Breast epithelium (tissue), 4 donors: ENCODE results near the gene RHOB. TPM values are rescaled to one million over a fixed set of nuclear protein-coding genes. Genes with fewer than 3 reads are reported as not detected.
A peak's percentile ranks its signal among the peaks of the same experiment; 100 is the strongest.

ENCODE experiments used
- DNase-seq, 2 donors: peaks; one replicate each; pipeline ENCODE4 v3.0.0-alpha.2; 2019; ENCODE audit warnings: low spot score in 2 of 2
- H3K27ac ChIP-seq, 2 donors: fragments of 200-600 bp; sonication (generic) in 1 of 2; one replicate each; pipeline ENCODE4 v1.5.1; 2016 to 2019; ENCODE audit warnings: mild to moderate bottlenecking in 1 of 2
- H3K27me3 ChIP-seq, 2 donors: fragments of 200-600 bp; sonication (generic) in 1 of 2; one replicate each; pipeline versions ENCODE4 v1.5.1 to v1.6.0; 2017 to 2019; ENCODE audit warnings: control low read depth in 1 of 2, mild to moderate bottlenecking in 1 of 2
- H3K36me3 ChIP-seq: fragments of 200-600 bp; one replicate; pipeline ENCODE4 v1.5.1; 2019
- H3K4me1 ChIP-seq, 2 donors: fragments of 200-600 bp; sonication (generic); one replicate each; pipeline ENCODE4 v1.5.1; 2016 to 2019; ENCODE audit warnings: control low read depth in 1 of 2
- H3K4me3 ChIP-seq, 3 donors: fragments of 200-600 bp; sonication (generic); 1 replicate in 2 of 3; 2 replicates in 1 of 3; pipeline ENCODE4 v1.5.1; 2016 to 2019; ENCODE audit warnings: mild to moderate bottlenecking in 3 of 3, moderate library complexity in 2 of 3
- H3K9me3 ChIP-seq, 2 donors: fragments of 200-600 bp; sonication (generic) in 1 of 2; one replicate each; pipeline ENCODE4 v1.5.1; 2016 to 2019; ENCODE audit warnings: control low read depth in 1 of 2
- CTCF ChIP-seq, 3 donors: fragments of 450-650 bp; IDR thresholded peaks; one replicate each; pipeline ENCODE4 v1.5.1; 2016 to 2017; ENCODE audit warnings: antibody characterized with exemption in 3 of 3, mild to moderate bottlenecking in 3 of 3, moderate library complexity in 3 of 3
- POLR2A ChIP-seq: fragments of 450-650 bp; IDR thresholded peaks from one replicate; pipeline ENCODE4 v1.6.1; 2016; ENCODE audit warnings: antibody characterized with exemption, mild to moderate bottlenecking, moderate library complexity
- POLR2AphosphoS5 ChIP-seq, 3 donors: sonication (generic); formaldehyde crosslinking; IDR thresholded peaks; one replicate each; pipeline ENCODE4 v1.6.1; 2017; ENCODE audit warnings: antibody characterized with exemption in 3 of 3
- intact Hi-C: fragments of 100-400 bp; cut with DNase I; formaldehyde crosslinking; loops from one replicate; pipeline ENCODE4 v1.15.1; 2023; ENCODE audit warnings: low total_unique reads
- total RNA-seq, 3 donors: library from RNA; depleted of rRNA; stranded (reverse); fragments of >200 nt; gene quantifications; one replicate each; pipeline ENCODE4 v1.1.0, GENCODE V29; 2016

RHOB gene
- total RNA-seq, 3 donors from 2014 or later = 643 to 1,178 (median 772) TPM

GRCh38 chr2:20425371-20425881, 21.4 kb upstream of the RHOB start:
- H3K4me3 ChIP-seq = no peak overlapping the region
- intact Hi-C loops = no loop called here
- TF ChIP-seq POLR2AphosphoS5 (IDR thresholded peaks at IDR 0.05) (no peak), POLR2A (no peak), CTCF (IDR thresholded peaks at IDR 0.05) (no peak)
- peaks cover 13 to 19% of the 10 kb centered on the region in 2 donors for H3K4me1 ChIP-seq
- H3K36me3 ChIP-seq = no peaks in the 10 kb centered on the region
- no peak for DNase-seq
- no peaks in the 10 kb centered on the region for H3K27me3 ChIP-seq
- peak overlapping the region in 1 of 2 donors; percentile 68 for H3K27ac ChIP-seq
- H3K9me3 ChIP-seq = no peaks in the 10 kb centered on the region

GRCh38 chr2:20425884-20426283, 21.0 kb upstream of the RHOB start:
- H3K27me3 ChIP-seq = no peaks in the 10 kb centered on the region
- no peaks in the 10 kb centered on the region for H3K36me3 ChIP-seq
- no peaks in the 10 kb centered on the region for H3K9me3 ChIP-seq
- no peak overlapping the region for H3K4me3 ChIP-seq
- no peak for TF ChIP-seq POLR2A
- no peak for TF ChIP-seq POLR2AphosphoS5 (IDR thresholded peaks at IDR 0.05)
- TF ChIP-seq CTCF (IDR thresholded peaks at IDR 0.05) = no peak
- H3K27ac ChIP-seq = no peak overlapping the region
- intact Hi-C loops = no loop called here
- no peak for DNase-seq
- peaks cover 13 to 19% of the 10 kb centered on the region in 2 donors for H3K4me1 ChIP-seq

GRCh38 chr2:20427931-20428526, 18.8 kb upstream of the RHOB start:
- TF ChIP-seq POLR2AphosphoS5 (IDR thresholded peaks at IDR 0.05) = no peak
- no peak for TF ChIP-seq POLR2A
- no peak for TF ChIP-seq CTCF (IDR thresholded peaks at IDR 0.05)
- Histone ChIP-seq H3K9me3 (no peaks in the 10 kb centered on the region), H3K4me1 (peaks cover 2 to 6% of the 10 kb centered on the region in 2 donors), H3K36me3 (no peaks in the 10 kb centered on the region), H3K27me3 (no peaks in the 10 kb centered on the region), H3K27ac (no peak overlapping the region), H3K4me3 (no peak overlapping the region)
- DNase-seq = no peak
- intact Hi-C loops = no loop called here

- intact Hi-C loops = no loop called here
- no peak for DNase-seq
- Histone ChIP-seq H3K27ac (no peak overlapping the region), H3K27me3 (no peaks in the 10 kb centered on the region), H3K9me3 (no peaks in the 10 kb centered on the region), H3K36me3 (no peaks in the 10 kb centered on the region), H3K4me1 (peaks cover 0 to 6% of the 10 kb centered on the region in 2 donors), H3K4me3 (no peak overlapping the region)
- TF ChIP-seq POLR2AphosphoS5 (IDR thresholded peaks at IDR 0.05) = no peak
- no peak for TF ChIP-seq POLR2A
- no peak for TF ChIP-seq CTCF (IDR thresholded peaks at IDR 0.05)
Observed at GRCh38 chr2:20428717-20429490, 18.0 kb upstream of the RHOB start.

- Histone ChIP-seq H3K27ac (no peak overlapping the region), H3K36me3 (no peaks in the 10 kb centered on the region), H3K27me3 (no peaks in the 10 kb centered on the region), H3K4me3 (no peak overlapping the region), H3K4me1 (peaks cover 0 to 2% of the 10 kb centered on the region in 2 donors), H3K9me3 (no peaks in the 10 kb centered on the region)
- intact Hi-C loops = no loop called here
- no peak for DNase-seq
- TF ChIP-seq POLR2A (no peak), POLR2AphosphoS5 (IDR thresholded peaks at IDR 0.05) (no peak), CTCF (IDR thresholded peaks at IDR 0.05) (no peak)
Observed at GRCh38 chr2:20429528-20429927, 17.3 kb upstream of the RHOB start.
